Fibroblast of pulmonary artery (primary cell): Measurements from ENCODE around the gene KYAT1.
A peak's percentile ranks its signal among the peaks of the same experiment; 100 is the strongest.
"Not testable (repeated sequence)": the region's sequence is repeated elsewhere in the genome, so short reads cannot be mapped to it uniquely, and the experiment has no call there.

Experiments
- DNase-seq: peaks from one replicate; pipeline ENCODE4 v3.0.0-alpha.2; 2010; ENCODE audit warnings: low read depth
- H3K4me3 ChIP-seq: replicated peaks from 2 replicates; pipeline ENCODE4 v1.5.1; 2011; ENCODE audit warnings: low read depth, mild to moderate bottlenecking, control low read depth, low read length, moderate library complexity
- CTCF ChIP-seq: IDR thresholded peaks from 2 replicates; pipeline ENCODE4 v1.5.1; 2011; ENCODE audit warnings: mild to moderate bottlenecking, control low read depth, low read length, inconsistent platforms; ENCODE audit errors: missing control alignments

The KYAT1 gene

GRCh38 chr9:128886211-128886891 lies 4.6 kb upstream of the KYAT1 start:
- H3K4me3 ChIP-seq = no peak overlapping the region
- peak; percentile 65 for DNase-seq
- TF ChIP-seq CTCF = no peak

- H3K4me3 ChIP-seq = no peak overlapping the region
- no peak for DNase-seq
- no peak for TF ChIP-seq CTCF
These were observed 4.0 kb upstream of the KYAT1 start for GRCh38 chr9:128885798-128886197.

- no peak for TF ChIP-seq CTCF
- DNase-seq = no peak
- H3K4me3 ChIP-seq = no peak overlapping the region
These were observed 3.6 kb upstream of the KYAT1 start for GRCh38 chr9:128885376-128885775.

- peak overlapping the region; percentile 93 for H3K4me3 ChIP-seq
- DNase-seq = no peak
- TF ChIP-seq CTCF = no peak
These were observed 2.4 kb upstream of the KYAT1 start for GRCh38 chr9:128884164-128884563.

- peak overlapping the region; percentile 93 for H3K4me3 ChIP-seq
- TF ChIP-seq CTCF = no peak
- peak; percentile 55 for DNase-seq
These were observed 1.2 kb upstream of the KYAT1 start for GRCh38 chr9:128882677-128883603.

GRCh38 chr9:128877852-128878251 lies 3.9 kb downstream of the KYAT1 start:
- no peak for TF ChIP-seq CTCF
- no peak for DNase-seq
- H3K4me3 ChIP-seq = no peak overlapping the region

- not testable (repeated sequence) for DNase-seq, H3K4me3 ChIP-seq
These were observed 10.8 kb downstream of the KYAT1 start for GRCh38 chr9:128870941-128871265.
